RWPE1 (cell line): Measurements from ENCODE around the gene UNC5B.
A peak's percentile ranks its signal among the peaks of the same experiment; 100 is the strongest.

ENCODE experiments used
- CTCF ChIA-PET: fragments of 350-600 bp; sonication (Branson Sonifier 250); formaldehyde crosslinking; extraction: SDS; loops from one replicate; lab custom pipeline; 2021; lab: Yijun Ruan, JAX
- POLR2A ChIA-PET: fragments of 400-600 bp; formaldehyde crosslinking; extraction: SDS; loops from one replicate; lab custom pipeline; 2020; ENCODE audit warnings: antibody characterized with exemption; ENCODE audit not compliant: low non-redundant PET; lab: Yijun Ruan, JAX
- DNase-seq: peaks from one replicate; pipeline ENCODE4 v3.0.0; 2012; ENCODE audit warnings: low spot score
- H3K27ac ChIP-seq: fragments of 450-650 bp; 2 replicates; pipeline ENCODE4 v1.5.1; 2017
- CTCF ChIP-seq: fragments of 450-650 bp; conservative IDR thresholded peaks from 2 replicates; pipeline ENCODE4 v1.5.1; 2017; ENCODE audit warnings: low read depth, mild to moderate bottlenecking

UNC5B gene

GRCh38 chr10:71203716-71204115, 8.7 kb upstream of the UNC5B start:
- ChIA-PET POLR2A (no interaction called here), CTCF (no interaction called here)
- no peak for TF ChIP-seq CTCF
- peak; percentile 19 for DNase-seq
- H3K27ac ChIP-seq, result no peak overlapping the region

- CTCF ChIA-PET, result no interaction called here
- DNase-seq, result no peak
- POLR2A ChIA-PET, result no interaction called here
- no peak for TF ChIP-seq CTCF
- no peak overlapping the region for H3K27ac ChIP-seq
Observed at GRCh38 chr10:71204746-71205145, 7.6 kb upstream of the UNC5B start.

- no peak overlapping the region for H3K27ac ChIP-seq
- POLR2A ChIA-PET, result no interaction called here
- CTCF ChIA-PET, result interaction anchor here (0.6 to 2.9 kb wide), 2 partner anchors 27 to 280 kb away, joined by 3 to 18 read pairs; no protein-coding TSS in a partner anchor
- TF ChIP-seq CTCF, result no peak
- no peak for DNase-seq
Observed at GRCh38 chr10:71205468-71205867, 6.9 kb upstream of the UNC5B start.

GRCh38 chr10:71206911-71207310, 5.5 kb upstream of the UNC5B start:
- no peak for TF ChIP-seq CTCF
- ChIA-PET CTCF (interaction anchor here (0.6 to 2.9 kb wide), 4 partner anchors 79 to 500 kb away, joined by 3 to 18 read pairs (median 3); no protein-coding TSS in a partner anchor), POLR2A (no interaction called here)
- no peak for DNase-seq
- H3K27ac ChIP-seq, result no peak overlapping the region

GRCh38 chr10:71207578-71207977, 4.8 kb upstream of the UNC5B start:
- no peak overlapping the region for H3K27ac ChIP-seq
- POLR2A ChIA-PET, result no interaction called here
- DNase-seq, result no peak
- no peak for TF ChIP-seq CTCF
- CTCF ChIA-PET, result interaction anchor here (0.6 to 2.9 kb wide), 4 partner anchors 78 to 282 kb away, joined by 3 to 18 read pairs (median 3); no protein-coding TSS in a partner anchor

- H3K27ac ChIP-seq, result no peak overlapping the region
- TF ChIP-seq CTCF, result peak; percentile 69
- ChIA-PET CTCF (interaction anchor here (0.6 to 1.8 kb wide), 26 partner anchors 15 to 1007 kb away, joined by 3 to 31 read pairs (median 4); no protein-coding TSS in a partner anchor), POLR2A (no interaction called here)
- DNase-seq, result no peak
Observed at GRCh38 chr10:71209352-71209715, 3.0 kb upstream of the UNC5B start.
